SK-MEL-5 (cell line): ENCODE results near the gene ZNF684. TPM values are rescaled to one million over a fixed set of nuclear protein-coding genes. Genes with fewer than 3 reads are reported as not detected.
"Not testable (repeated sequence)": the region's sequence is repeated elsewhere in the genome, so short reads cannot be mapped to it uniquely, and the experiment has no call there.

Experiments
- DNase-seq: peaks from one replicate; pipeline ENCODE4 v3.0.0-alpha.2; 2016; ENCODE audit warnings: low read depth, low spot score
- in situ Hi-C: cut with HindIII; loops from 2 replicates; pipeline ENCODE4 v1.10.0; 2016; ENCODE audit warnings: low sequenced_read_pairs, high pct_unique_total_duplicates, low pct_unique_long_range_greater_than_20kb
- polyA plus RNA-seq, 2 experiments: library from polyadenylated mRNA; depleted of rRNA; stranded (reverse); fragments of >200 nt; gene quantifications; 2 replicates each; pipeline ENCODE4 v1.2.3, GENCODE V29; 2015
- total RNA-seq: library from RNA; depleted of rRNA; stranded (reverse); fragments of >200 nt; shearing (Covaris generic); gene quantifications from 2 replicates; pipeline ENCODE4 v1.2.3, GENCODE V29; 2014; rRNA removed

Gene ZNF684
- total RNA-seq = 3.0 and 3.8 TPM in 2 replicates
- 1.4 and 8.2 TPM in 2 replicates for polyA plus RNA-seq (2015; cell fraction: cytosol; rRNA removed)
- 4.2 and 4.7 TPM in 2 replicates for polyA plus RNA-seq (2015; cell fraction: nucleus; rRNA removed)

DNA sequence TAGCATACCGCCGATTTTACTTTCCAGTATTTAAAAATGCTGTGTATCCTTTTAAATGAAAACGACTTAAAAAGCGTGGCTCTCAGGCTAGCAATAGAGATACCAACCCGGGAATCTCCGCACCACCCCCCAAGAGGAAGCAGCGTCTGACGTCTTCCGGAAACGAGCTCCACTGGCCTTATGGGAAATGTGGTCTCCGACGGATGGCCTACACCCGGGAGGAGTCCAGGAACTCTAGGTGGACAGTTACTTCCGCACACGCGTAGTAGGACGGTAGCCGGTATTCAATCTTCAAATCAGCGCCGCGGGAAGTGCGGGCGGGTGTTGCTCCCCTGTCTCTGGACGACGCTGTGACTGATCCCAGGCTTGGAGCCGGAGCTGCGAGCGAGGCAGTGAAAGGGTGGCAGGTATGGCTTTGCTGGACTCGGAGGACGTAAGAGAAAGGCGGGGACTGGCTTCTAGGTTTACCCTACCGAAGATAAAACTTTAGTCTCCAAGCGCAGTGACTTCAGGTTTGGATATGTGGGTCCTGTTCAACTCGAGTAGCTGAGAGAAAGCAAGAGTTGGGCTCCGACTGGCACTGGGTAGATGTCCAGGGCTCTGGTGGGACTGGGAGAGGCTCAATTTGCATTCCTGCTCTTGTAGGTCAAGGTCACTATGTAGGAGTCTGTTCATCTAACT lies at the start of gene ZNF684:
ZNF684 (plus strand) TSS at position 257 of the 681 bp plus-strand sequence. CDS start 1,530 bp downstream, outside the sequence.
- in situ Hi-C loops = no loop called here
- peak; percentile 94 for DNase-seq

DNA sequence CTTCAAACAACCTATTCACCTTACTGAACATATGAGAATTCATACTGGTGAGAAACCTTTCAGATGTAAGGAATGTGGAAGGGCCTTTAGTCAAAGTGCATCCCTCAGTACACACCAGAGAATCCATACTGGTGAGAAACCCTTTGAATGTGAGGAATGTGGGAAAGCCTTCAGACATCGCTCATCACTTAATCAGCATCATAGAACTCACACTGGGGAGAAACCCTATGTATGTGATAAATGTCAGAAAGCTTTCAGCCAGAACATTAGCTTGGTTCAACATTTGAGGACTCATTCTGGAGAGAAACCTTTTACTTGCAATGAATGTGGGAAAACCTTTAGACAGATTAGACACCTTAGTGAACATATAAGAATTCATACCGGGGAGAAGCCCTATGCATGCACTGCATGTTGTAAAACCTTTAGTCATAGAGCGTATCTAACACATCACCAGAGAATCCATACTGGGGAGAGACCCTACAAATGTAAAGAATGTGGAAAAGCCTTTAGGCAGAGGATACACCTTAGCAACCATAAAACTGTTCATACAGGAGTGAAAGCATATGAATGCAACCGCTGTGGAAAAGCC lies 36.0 kb upstream of the ZNF684 start:
- no peak for DNase-seq
- in situ Hi-C loops = no loop called here

DNA sequence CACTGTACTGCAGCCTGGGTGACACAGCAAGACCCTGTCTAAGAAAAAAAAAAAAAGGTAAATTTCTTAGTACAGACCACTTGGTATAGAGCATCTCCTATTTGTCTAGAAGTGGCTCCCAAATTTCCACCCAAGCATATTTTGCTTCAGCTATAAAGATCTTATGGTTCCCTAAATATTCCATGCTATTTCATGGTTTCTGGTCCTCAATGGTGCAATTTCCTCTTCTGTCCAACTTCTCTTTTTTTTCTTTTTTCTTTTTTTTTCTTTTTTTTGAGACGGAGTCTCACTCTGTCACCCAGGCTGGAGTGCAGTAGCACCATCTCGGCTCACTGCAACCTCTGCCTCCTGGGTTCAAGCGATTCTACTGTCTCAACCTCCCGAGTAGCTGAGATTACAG lies 28.8 kb upstream of the ZNF684 start:
- in situ Hi-C loops, DNase-seq: not testable (repeated sequence)

DNA sequence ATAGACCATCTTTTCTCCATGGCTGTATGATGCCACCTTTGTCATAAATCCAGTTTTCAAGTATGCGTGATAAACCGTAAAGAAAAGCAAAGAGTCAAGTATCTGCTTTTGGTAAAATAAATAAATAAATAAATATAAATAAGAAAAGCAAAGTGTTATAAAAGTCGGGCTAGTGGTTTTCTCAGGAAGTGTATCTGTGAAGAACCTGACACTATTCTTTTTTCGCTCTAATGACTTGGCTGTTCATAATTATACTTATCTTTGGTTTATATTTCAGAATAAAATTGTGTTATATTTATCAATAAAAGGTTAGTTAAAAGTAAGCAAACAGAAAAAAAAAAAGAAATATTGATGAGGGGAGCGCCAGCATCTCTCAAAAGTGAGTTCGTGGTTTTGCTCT lies 23.5 kb upstream of the ZNF684 start:
- in situ Hi-C loops = no loop called here
- DNase-seq = no peak

DNA sequence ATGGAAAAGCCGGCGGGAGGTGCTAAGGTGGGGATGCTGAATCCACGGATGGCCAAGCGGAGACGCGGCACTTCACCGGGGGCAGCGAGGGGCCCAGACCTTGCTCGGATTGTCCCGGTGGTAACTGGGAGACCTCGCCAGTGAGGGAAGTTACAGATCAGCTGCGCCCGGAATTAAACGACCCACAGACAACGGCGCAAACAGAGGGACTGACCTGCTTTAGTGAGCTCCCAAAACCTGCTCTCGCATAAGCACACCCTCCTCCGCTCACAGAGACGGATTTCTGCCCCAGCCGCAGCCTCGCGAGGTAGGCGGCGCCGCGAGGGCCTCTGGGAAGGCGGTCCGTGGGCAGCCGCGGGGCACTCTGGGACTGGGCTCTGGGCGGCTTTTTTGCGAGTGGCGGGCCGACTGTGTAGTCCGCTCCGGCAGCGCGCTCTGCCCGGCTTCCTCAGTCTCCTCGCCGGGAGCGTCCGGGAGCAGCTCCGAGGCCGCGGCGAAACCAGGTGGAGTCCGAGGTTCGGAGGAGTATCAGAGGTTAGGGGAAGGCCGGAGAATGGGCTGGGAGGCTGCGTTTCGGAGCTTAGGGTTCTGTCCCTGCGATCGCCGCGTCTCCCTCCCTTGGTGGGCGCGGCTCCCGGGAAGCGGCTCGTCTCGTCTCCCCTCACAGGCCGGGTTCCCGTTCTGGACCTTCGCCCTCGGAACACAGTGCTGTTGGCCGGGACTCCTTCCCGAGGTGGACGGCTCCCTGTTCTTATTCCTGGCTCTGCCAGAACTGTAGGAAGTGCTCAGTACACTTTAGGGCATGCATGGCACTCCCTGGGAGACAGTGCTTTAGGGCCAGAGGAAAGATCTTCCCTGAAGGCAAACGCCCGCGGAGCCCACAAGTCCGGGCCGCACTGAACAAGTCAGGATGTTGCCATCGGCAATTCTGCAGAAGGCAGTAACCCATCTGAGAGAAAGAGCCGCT lies 22.8 kb upstream of the ZNF684 start, which contains the start of gene EXO5:
EXO5 (plus strand) TSS at position 393 of the 967 bp plus-strand sequence. CDS start 5,778 bp downstream, outside the sequence.
- in situ Hi-C loops = no loop called here
- DNase-seq = peak; percentile 44

DNA sequence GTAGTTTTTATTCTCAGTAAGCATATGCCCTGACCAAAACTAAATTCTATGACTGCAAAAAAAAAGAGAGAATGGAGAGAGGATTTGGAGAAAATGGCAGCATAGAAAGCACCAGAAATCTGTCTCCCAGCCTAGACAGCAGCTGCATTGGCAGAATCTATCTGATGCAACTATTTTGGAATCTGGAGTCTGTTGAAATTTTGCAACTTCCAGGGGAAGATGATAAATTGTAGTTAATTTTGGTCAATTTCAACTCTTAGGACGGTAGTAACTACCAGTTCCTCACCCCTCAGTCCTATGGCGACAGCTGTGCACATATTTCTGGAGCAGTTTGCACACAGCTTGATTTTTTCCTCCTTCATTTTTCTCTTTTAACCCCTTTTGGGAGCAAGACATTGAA lies 11.9 kb upstream of the ZNF684 start:
- in situ Hi-C loops = no loop called here
- DNase-seq = no peak

DNA sequence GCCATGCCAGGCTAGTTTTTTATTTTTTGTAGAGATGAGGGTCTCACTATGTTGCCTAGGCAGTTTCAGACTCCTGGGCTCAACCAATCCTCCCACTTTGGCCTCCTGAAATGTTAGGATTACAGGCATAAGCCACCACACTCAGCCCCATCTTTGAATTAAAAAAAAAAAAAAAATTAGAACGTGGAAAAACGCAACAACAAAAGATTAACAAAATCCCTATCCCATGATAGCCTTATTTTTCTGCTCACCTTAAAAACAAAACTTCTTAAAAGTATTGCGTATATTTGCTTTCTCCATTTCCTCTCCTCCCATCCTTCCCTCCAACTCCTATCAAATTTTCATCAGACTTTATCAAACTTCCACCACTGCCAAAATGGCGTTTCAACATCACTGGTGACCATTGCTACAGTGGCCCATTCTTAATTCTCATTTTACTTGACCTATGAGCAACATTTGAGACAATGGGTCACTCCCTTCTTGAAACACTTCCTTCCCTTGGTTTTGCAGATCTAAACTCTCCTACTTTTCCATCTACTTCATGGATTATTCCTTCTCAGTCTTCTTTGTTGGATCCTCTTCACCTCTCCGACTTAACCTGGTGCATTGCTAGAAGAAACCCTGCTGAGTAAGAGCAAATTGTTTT lies 579 bp upstream of the ZNF684 start:
- in situ Hi-C loops = no loop called here
- DNase-seq = no peak

DNA sequence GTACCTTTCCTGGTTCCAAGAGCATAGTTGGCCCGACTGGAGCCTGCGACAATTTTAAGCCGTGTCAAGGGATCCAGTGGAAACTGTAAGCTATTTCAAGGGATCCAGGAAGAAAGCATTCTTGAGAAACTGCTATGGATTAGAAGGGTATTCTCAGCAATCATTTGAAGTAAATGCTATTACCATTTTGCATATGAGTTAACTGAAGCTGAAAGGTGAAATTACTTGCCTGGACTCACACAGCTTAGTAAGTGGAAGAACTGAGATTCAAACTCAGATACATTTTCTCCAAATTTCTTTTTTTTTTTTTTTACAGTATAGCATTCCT lies 589 bp downstream of the ZNF684 start:
- in situ Hi-C loops = no loop called here

DNA sequence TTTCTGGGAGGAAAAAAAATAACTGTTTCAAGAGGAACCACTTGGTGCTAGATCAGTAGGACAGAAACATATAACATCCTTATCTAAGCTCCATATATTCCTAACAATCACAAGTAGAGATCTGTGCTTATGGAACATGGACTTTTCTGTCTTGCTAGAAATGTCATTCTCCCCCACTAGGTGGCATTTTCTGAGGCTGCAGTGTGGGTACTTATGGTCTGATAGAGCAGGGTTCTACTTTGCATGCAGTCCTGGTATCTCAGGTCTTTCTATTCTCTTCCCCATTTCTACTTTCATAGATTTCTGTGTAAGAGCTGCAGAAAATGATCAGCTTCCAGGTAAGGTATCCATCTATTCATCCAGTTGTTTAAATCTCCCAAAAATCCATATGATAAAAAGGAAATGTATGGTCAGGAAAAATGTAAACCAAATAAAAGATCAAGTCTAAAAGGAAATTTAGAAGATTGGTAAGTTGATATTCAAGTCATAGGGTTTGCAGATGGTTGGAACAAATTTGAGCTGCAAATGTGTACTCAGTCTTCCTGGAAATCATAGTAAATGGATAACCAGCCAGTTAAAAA lies 1.5 kb downstream of the ZNF684 start:
- DNase-seq = peak; percentile 66
- in situ Hi-C loops = no loop called here

More for the DNA sequence above, 589 bp downstream of the ZNF684 start:
- DNase-seq = no peak

DNA sequence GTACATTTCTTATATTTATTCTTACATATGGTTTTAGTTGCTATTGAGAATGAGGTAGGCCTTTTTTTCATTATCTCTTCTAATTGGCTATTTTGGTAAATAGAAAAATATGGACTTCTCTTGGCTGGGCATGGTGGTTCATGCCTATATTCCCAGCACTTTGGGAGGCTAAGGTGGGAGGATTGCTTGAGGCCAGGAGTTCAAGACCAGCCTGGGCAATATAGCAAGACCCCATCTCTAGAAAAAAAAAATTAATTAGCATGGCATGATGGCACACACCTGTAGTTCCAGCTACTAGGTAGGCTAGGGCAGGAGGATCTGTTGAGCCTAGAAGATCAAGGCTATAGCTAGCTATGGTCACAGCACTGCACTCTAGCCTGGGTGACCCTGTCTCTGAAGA lies 3.2 kb downstream of the ZNF684 start:
- no peak for DNase-seq
- in situ Hi-C loops = no loop called here

DNA sequence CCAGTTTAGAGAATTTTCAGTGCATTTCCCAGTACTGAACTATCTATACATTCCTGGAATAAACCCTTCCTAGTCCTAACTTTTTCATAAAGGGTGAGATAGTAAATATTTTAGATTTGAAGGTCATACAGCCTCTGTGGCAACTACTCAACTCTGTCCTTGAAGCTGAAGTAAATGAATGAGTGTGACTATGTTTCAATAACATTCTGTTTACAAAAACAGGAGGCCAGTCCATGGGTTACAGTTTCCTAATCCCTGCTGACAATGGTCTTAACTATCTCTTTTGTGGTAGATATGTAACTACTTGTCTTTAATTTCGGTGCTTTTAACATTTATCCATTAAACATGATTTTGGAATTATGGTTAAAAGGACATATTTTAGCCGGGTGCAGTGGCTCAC lies 4.3 kb downstream of the ZNF684 start:
- in situ Hi-C loops = no loop called here

DNA sequence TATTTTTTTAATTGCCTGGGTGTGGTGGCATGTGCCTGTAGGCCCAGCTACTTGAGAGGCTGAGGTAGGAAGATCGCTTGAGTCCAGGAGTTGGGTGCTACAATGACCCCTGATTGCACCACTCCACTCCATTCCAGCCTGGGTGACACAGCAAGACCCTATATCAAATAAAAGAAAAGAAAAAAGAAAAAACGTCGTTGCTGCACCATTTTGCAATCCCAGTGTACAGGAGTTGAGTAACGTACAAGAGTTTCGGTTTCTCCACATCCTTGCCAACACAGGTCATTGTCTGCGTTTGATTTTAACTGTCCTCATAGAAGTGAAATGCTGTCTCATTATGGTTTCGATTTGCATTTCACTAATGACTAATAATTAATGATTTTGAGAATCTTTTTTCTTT lies 7.9 kb downstream of the ZNF684 start:
- DNase-seq = no peak
- in situ Hi-C loops = no loop called here

More for the DNA sequence above, 4.3 kb downstream of the ZNF684 start:
- no peak for DNase-seq

DNA sequence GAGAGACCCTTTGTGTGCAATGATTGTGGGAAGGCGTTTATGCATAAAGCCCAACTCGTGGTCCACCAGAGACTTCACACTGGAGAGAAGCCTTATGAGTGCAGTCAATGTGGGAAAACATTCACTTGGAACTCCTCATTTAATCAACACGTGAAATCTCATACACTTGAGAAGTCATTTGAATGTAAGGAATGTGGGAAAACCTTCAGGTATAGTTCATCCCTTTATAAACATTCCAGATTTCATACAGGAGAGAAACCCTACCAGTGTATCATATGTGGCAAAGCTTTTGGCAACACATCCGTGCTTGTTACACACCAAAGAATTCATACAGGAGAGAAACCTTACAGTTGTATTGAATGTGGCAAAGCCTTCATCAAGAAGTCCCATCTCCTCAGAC lies 15.5 kb downstream of the ZNF684 start:
- no peak for DNase-seq
- in situ Hi-C loops = no loop called here

DNA sequence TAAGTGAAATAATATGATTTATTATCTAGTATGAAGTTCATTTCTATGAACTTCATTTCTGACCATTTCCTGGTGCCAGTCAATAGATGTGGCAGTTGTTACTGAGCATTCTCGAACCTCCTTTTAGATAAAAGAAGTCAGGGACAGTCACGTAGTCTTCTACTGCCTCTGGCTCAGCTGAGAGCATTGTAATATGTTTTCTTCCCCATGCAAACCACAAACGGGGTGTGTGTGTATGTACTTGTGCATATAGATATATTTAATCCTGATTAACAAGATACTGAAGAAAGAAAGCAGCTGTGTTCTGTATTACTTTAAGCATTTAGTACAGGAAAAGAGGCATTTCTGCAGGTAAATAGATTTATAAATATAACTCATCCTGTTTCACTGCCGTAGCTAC lies 21.6 kb downstream of the ZNF684 start:
- DNase-seq = no peak
- in situ Hi-C loops = no loop called here

DNA sequence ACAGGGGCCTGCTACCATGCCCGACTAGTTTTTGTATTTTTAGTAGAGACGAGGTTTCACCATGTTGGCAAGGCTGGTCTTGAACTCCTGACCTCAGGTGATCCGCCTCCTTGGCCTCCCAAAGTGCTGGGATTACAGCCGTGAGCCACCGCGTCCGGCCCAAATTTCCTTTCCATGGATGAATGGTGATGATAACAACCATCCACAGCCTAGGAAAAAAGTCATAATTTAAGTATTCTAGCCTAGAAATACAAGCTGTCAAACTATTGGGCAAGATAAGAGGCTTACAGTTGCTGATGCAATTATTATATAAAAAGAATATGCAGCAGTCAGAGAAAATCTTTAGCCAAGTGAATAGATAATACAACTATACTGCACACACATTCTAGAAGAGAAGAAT lies 23.4 kb downstream of the ZNF684 start:
- in situ Hi-C loops, DNase-seq: not testable (repeated sequence)

DNA sequence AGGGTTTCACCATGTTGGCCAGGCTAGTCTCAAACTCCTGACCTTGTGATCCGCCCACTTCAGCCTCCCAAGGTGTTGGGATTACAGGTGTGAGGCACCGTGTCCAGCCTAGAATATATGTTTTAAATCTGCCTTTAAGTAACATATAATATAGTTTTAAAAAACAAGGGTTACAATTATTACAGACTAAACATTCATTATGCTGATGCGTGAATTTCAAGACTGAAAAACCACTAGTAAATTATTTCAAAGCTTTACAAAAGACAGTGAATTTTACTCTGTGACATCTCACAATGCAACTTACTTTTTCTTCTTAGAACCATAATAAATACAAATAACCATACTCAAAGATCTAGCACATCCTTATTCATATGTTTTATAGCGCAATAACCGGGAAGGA lies 24.7 kb downstream of the ZNF684 start:
- in situ Hi-C loops = no loop called here
- DNase-seq = no peak

DNA sequence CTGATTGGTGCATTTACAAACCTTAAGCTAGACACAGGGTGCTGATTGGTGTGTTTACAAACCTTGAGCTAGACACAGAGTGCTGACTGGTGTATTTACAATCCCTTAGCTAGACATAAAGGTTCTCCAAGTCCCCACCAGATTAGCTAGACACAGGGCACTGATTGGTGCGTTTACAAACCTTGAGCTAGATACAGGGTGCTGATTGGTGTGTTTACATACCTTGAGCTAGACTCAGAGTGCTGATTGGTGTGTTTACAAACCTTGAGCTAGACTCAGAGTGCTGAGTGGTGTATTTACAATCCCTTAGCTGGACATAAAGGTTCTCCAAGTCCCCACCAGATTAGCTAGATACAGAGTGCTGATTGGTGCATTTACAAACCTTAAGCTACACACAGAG lies 26.8 kb downstream of the ZNF684 start:
- DNase-seq, in situ Hi-C loops: not testable (repeated sequence)
